OCI-LY3 (cell line): ENCODE measurements around the gene OSBPL9.

Source experiments
- EZH2phosphoT487 ChIP-seq: fragments of 200-600 bp; shearing (Covaris generic); IDR thresholded peaks from 2 replicates; pipeline ENCODE4 v1.6.1; 2018; ENCODE audit warnings: antibody characterized with exemption, mixed run types, low read depth
- TF ChIP-seq, protein P1 (sequence below): fragments of 200-600, 300-600 bp; sonication (generic); IDR thresholded peaks from 2 replicates; pipeline ENCODE4 v1.5.1; 2014; ENCODE audit warnings: antibody characterized with exemption, low read length, low read depth

DNA sequence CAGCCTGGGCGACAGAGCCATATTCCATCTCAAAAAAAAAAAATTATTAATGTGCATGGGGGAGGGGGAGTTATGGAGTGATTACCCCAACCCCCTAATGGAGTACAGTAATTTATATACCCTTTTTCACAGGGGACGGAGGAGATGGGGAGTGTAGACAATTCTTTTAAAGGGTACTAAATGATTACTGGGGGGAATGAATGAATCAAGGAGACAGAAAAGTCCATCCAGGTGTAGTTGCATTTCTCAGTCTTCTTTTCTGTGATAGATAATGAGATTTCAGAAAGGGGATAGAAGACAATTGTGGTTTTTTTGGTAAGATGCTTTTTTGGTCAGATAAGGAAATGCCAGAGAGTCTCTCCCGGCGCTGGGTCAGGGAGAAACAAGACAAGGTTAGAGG, 13.0 kb downstream of the OSBPL9 start:
- TF ChIP-seq, protein P1, sequence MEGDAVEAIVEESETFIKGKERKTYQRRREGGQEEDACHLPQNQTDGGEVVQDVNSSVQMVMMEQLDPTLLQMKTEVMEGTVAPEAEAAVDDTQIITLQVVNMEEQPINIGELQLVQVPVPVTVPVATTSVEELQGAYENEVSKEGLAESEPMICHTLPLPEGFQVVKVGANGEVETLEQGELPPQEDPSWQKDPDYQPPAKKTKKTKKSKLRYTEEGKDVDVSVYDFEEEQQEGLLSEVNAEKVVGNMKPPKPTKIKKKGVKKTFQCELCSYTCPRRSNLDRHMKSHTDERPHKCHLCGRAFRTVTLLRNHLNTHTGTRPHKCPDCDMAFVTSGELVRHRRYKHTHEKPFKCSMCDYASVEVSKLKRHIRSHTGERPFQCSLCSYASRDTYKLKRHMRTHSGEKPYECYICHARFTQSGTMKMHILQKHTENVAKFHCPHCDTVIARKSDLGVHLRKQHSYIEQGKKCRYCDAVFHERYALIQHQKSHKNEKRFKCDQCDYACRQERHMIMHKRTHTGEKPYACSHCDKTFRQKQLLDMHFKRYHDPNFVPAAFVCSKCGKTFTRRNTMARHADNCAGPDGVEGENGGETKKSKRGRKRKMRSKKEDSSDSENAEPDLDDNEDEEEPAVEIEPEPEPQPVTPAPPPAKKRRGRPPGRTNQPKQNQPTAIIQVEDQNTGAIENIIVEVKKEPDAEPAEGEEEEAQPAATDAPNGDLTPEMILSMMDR, result no peak
- TF ChIP-seq EZH2phosphoT487, result no peak
